Smooth muscle cell (in vitro differentiated cells): ENCODE measurements around the gene CRP. TPM values are rescaled to one million over a fixed set of nuclear protein-coding genes. Genes with fewer than 3 reads are reported as not detected.
"Not testable (repeated sequence)": the region's sequence is repeated elsewhere in the genome, so short reads cannot be mapped to it uniquely, and the experiment has no call there.

ENCODE experiments used
- DNase-seq: peaks from one replicate; lab custom pipeline; 2025; ENCODE audit not compliant: unreplicated experiment; lab: John Stamatoyannopoulos, UW
- H2AFZ ChIP-seq: fragments of 200-600 bp; sonication (generic); 2 replicates; pipeline ENCODE4 v1.6.0; 2016; ENCODE audit warnings: antibody characterized with exemption, low read depth, mild to moderate bottlenecking
- H3F3A ChIP-seq: fragments of 200-600 bp; sonication (generic); 2 replicates; pipeline ENCODE4 v1.6.0; 2017; ENCODE audit warnings: antibody characterized with exemption, low read depth
- H3K27ac ChIP-seq: fragments of 200-600 bp; sonication (generic); 2 replicates; pipeline ENCODE4 v1.5.1; 2016; ENCODE audit warnings: low read depth, mild to moderate bottlenecking
- H3K27me3 ChIP-seq: fragments of 200-600 bp; sonication (generic); 2 replicates; pipeline ENCODE4 v1.6.1; 2016; ENCODE audit warnings: low read depth, mild to moderate bottlenecking
- H3K36me3 ChIP-seq: fragments of 200-600 bp; sonication (generic); 2 replicates; pipeline ENCODE4 v1.5.1; 2016; ENCODE audit warnings: low read depth
- H3K4me1 ChIP-seq: fragments of 200-600 bp; sonication (generic); 2 replicates; pipeline ENCODE4 v1.5.1; 2016; ENCODE audit warnings: low read depth
- H3K4me2 ChIP-seq: fragments of 200-600 bp; sonication (generic); 2 replicates; pipeline ENCODE4 v1.6.0; 2016; ENCODE audit warnings: mild to moderate bottlenecking
- H3K4me3 ChIP-seq: fragments of 200-600 bp; sonication (generic); 2 replicates; pipeline ENCODE4 v1.5.1; 2016; ENCODE audit warnings: mild to moderate bottlenecking
- H3K79me2 ChIP-seq: fragments of 200-600 bp; sonication (generic); 2 replicates; pipeline ENCODE4 v1.6.0; 2016; ENCODE audit warnings: low read depth, mild to moderate bottlenecking
- H3K9ac ChIP-seq: fragments of 200-600 bp; sonication (generic); 2 replicates; pipeline ENCODE4 v1.6.0; 2016; ENCODE audit warnings: low read depth
- H3K9me3 ChIP-seq: fragments of 200-600 bp; sonication (generic); replicated peaks from 2 replicates; pipeline ENCODE4 v1.5.1; 2016; ENCODE audit warnings: low read depth
- H4K20me1 ChIP-seq: fragments of 200-600 bp; sonication (generic); 2 replicates; pipeline ENCODE4 v1.6.0; 2016; ENCODE audit warnings: low read depth
- WGBS: methylation state at CpG from one replicate; pipeline ENCODE4 v1.1.7; 2016; ENCODE audit warnings: low lambda C conversion rate; 5-methylcytosine and 5-hydroxymethylcytosine counted together
- polyA plus RNA-seq: library from polyadenylated mRNA; unstranded; fragments of >200 nt; fragmentation: Nextera tagmentation; extraction: Ambion mirVana; gene quantifications from 2 replicates; pipeline ENCODE4 v1.2.1, GENCODE V29; 2016
- total RNA-seq: library from RNA; depleted of rRNA; stranded (reverse); fragments of >200 nt; gene quantifications from 2 replicates; pipeline ENCODE4 v1.2.3, GENCODE V29; 2014
- TF ChIP-seq, protein P1 (sequence below): fragments of 200-600 bp; sonication (generic); IDR thresholded peaks from 2 replicates; pipeline ENCODE4 v1.5.1; 2017; ENCODE audit warnings: borderline replicate concordance, mild to moderate bottlenecking, antibody characterized with exemption; ENCODE audit not compliant: insufficient read depth, poor library complexity, severe bottlenecking

The CRP gene
- total and polyA plus RNA-seq, 2 experiments from 2014 or later = not detected

DNA sequence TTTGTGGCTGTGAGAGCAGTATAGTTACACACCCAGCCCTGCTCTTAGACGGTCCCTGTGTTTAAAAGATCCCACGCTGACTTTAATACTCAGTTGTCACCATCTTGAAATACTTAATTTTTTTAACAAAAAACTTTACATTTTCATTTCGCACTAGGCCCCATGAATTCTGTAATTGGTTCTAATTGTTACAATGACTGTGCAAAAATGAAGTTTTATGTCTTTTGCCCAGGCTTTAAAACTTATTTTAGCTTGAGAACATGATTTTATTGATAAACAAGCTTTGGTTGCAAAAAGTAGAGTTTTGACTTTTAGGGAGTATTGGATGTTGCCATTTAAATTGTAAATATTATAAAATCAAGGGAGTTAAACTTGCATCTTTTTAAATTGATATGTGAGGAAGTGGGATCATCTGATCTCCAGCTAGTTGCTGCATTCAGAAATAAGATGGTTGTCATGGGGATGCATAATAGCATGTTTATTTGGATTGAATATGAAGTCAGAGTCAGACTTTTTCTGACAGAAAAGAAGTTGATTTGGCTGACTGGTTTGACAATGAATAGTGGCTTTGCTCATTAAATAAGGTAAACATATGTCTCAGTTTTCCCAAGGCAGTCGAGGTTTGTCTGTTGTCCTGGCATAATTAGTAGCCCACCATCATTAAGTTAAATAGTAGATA, 23.0 kb upstream of the CRP start:
- Histone ChIP-seq H3K4me2 (no peak overlapping the region), H3K9ac (no peak overlapping the region), H2AFZ (no peak overlapping the region), H3K9me3 (no peaks in the 10 kb centered on the region), H4K20me1 (no peaks in the 10 kb centered on the region), H3K27me3 (no peaks in the 10 kb centered on the region), H3K79me2 (no peaks in the 10 kb centered on the region), H3K36me3 (no peaks in the 10 kb centered on the region), H3K27ac (no peak overlapping the region), H3F3A (no peaks in the 10 kb centered on the region), H3K4me1 (no peaks in the 10 kb centered on the region), H3K4me3 (no peak overlapping the region)
- TF ChIP-seq, protein P1, sequence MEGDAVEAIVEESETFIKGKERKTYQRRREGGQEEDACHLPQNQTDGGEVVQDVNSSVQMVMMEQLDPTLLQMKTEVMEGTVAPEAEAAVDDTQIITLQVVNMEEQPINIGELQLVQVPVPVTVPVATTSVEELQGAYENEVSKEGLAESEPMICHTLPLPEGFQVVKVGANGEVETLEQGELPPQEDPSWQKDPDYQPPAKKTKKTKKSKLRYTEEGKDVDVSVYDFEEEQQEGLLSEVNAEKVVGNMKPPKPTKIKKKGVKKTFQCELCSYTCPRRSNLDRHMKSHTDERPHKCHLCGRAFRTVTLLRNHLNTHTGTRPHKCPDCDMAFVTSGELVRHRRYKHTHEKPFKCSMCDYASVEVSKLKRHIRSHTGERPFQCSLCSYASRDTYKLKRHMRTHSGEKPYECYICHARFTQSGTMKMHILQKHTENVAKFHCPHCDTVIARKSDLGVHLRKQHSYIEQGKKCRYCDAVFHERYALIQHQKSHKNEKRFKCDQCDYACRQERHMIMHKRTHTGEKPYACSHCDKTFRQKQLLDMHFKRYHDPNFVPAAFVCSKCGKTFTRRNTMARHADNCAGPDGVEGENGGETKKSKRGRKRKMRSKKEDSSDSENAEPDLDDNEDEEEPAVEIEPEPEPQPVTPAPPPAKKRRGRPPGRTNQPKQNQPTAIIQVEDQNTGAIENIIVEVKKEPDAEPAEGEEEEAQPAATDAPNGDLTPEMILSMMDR = no peak
- DNase-seq = no peak
- WGBS = 69% methylated on average over 4 of the region's 4 CpGs

DNA sequence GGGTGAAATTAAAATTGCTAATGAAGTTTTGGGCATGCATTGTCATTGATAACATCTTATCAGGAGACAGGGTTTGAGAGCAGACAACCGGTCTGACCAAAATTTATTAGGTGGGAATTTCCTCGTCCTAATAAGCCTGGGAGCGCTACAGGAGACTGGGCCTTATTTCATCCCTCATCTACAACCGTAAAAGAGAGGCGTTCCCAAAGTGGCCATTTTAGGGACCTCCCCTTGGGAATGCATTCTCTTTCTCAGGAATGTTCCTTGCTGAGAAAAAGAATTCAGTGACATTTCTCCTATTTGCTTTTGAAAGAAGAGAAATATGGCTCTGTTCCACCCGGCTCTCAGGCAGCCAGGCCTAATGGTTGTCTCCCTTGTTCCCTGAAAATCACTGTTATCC, 8.8 kb upstream of the CRP start:
- 85% methylated on average over 6 of the region's 6 CpGs for WGBS
- not testable (repeated sequence) for H2AFZ ChIP-seq, H3K9ac ChIP-seq, H3K27me3 ChIP-seq, H3K4me2 ChIP-seq, DNase-seq, H3K79me2 ChIP-seq, H3F3A ChIP-seq, H3K4me1 ChIP-seq, H3K36me3 ChIP-seq, H3K4me3 ChIP-seq, H4K20me1 ChIP-seq, H3K27ac ChIP-seq
- peaks cover 12% of the 10 kb centered on the region for H3K9me3 ChIP-seq

DNA sequence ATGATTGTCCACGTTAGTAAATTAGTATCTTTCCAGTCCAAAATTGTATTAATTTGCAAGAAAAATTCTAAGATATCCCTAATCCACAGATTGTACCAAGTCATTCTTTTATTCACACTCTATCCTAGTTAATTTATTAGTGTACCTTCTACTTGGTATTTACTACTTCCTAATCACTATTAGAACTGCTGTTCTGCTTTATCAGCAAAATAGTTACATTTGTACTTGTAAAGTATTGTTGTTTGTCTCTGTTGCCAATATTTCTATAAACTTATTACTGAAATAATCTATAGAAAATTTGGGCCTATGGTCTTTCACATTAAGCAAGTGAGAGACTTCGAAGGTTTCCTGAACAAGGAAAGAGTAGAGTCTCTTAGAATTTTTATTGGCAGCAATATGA, 5.6 kb upstream of the CRP start:
- Histone ChIP-seq H3F3A (no peaks in the 10 kb centered on the region), H3K4me1 (no peaks in the 10 kb centered on the region), H3K36me3 (no peaks in the 10 kb centered on the region), H4K20me1 (no peaks in the 10 kb centered on the region), H3K9ac (no peak overlapping the region), H3K4me2 (no peak overlapping the region), H3K9me3 (peaks cover 10% of the 10 kb centered on the region), H3K79me2 (no peaks in the 10 kb centered on the region), H2AFZ (no peak overlapping the region), H3K27me3 (no peaks in the 10 kb centered on the region), H3K27ac (no peak overlapping the region), H3K4me3 (no peak overlapping the region)
- 34% methylated on average over 2 of the region's 2 CpGs for WGBS
- DNase-seq = no peak
- TF ChIP-seq, protein P1 = no peak

DNA sequence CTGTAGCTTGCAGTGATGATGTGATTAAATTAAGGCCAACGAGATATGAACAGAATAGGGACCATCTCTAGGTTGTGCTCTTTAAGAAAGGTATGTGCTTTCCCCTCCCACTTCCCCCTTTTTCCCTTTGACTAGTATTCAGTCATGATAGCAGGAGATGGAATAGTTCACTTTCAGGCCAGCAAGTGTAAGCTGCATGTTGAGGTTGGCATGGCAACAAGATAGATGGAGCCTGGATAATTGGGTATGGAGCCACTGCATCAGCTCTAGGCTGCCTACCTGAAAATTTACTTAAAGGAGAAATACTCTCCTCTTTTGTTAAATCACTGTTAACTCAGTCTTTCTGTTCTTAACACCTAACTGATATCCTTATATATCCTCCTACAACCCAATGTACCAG, 1.5 kb upstream of the CRP start:
- no peak overlapping the region for H2AFZ ChIP-seq
- no peak overlapping the region for H3K9ac ChIP-seq
- H3K27me3 ChIP-seq = no peaks in the 10 kb centered on the region
- H3F3A ChIP-seq = no peaks in the 10 kb centered on the region
- H3K9me3 ChIP-seq = peaks cover 3% of the 10 kb centered on the region
- no peak overlapping the region for H3K4me3 ChIP-seq
- H3K27ac ChIP-seq = no peak overlapping the region
- no peak overlapping the region for H3K4me2 ChIP-seq
- no peaks in the 10 kb centered on the region for H3K36me3 ChIP-seq
- H3K4me1 ChIP-seq = no peaks in the 10 kb centered on the region
- H4K20me1 ChIP-seq = no peaks in the 10 kb centered on the region
- DNase-seq = no peak
- WGBS = 54% methylated on average over 1 of the region's 1 CpG
- H3K79me2 ChIP-seq = no peaks in the 10 kb centered on the region
- TF ChIP-seq, protein P1 = no peak
